UCSD-AML1 (cell line): ENCODE data around the gene ITSN1.
"Not testable (repeated sequence)": the region's sequence is repeated elsewhere in the genome, so short reads cannot be mapped to it uniquely, and the experiment has no call there.

Experiments
- DNase-seq: peaks from one replicate; lab custom pipeline; 2025; ENCODE audit not compliant: unreplicated experiment; lab: John Stamatoyannopoulos, UW

The ITSN1 gene

GRCh38 chr21:33763582-33763899 lies 121.2 kb downstream of the ITSN1 start:
- DNase-seq, result no peak

- DNase-seq, result no peak
These were observed 124.9 kb downstream of the ITSN1 start for GRCh38 chr21:33767236-33767635.

DNA sequence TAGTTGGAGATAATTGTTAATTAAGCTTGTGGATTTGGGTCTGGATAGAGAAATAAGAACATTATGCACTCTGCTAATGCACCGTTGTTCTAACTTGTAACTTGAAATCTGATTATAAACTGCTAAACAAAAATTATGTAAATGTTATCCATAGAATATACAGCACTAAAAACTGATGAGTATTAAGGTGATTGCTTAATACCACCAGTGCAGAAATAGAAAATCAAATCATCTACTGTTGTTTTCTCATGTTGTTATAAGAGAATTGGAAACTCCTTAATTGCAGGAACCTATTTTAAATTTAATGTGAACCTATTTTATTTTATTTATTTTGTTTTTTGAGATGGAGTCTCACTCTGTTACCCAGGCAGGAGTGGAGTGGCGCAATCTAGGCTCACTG lies 125.7 kb downstream of the ITSN1 start:
- no peak for DNase-seq

DNA sequence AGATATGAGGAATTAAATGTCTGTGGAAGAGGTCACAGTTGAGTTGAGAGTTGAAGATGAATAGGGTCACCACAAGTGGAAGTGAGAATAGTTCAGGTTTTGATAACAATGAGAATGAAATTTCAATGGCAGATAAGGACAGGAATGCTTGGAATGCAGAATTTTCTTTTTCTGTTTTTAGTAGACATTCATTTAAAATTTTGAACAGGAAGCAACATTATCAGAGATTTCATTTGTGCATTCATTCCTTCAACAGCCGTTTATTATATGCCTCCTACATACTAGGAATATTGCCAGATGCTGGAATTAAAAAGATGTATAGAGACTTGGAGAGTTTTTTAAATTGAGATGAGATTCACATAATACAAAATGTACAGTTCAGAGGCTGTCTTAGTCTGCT lies 126.8 kb downstream of the ITSN1 start:
- no peak for DNase-seq

- DNase-seq, result no peak
These were observed 128.2 kb downstream of the ITSN1 start for GRCh38 chr21:33770542-33770941.

GRCh38 chr21:33771976-33772375 lies 129.7 kb downstream of the ITSN1 start:
- DNase-seq, result no peak

DNA sequence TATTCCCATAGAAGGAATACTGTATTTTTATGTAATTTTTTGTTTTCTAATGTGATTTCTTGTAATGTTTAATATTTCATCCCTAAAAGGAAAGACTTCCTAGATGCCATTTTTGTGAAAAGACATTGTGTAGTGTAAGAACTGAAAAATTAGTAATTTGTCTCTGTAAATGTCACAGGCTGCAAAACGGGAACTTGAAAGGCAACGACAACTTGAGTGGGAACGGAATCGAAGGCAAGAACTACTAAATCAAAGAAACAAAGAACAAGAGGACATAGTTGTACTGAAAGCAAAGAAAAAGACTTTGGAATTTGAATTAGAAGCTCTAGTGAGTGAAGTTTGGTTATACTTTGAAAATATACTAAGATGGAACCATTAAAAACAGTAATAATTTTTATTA lies 132.2 kb downstream of the ITSN1 start:
- no peak for DNase-seq

GRCh38 chr21:33775100-33775828 lies 133.0 kb downstream of the ITSN1 start:
- no peak for DNase-seq

DNA sequence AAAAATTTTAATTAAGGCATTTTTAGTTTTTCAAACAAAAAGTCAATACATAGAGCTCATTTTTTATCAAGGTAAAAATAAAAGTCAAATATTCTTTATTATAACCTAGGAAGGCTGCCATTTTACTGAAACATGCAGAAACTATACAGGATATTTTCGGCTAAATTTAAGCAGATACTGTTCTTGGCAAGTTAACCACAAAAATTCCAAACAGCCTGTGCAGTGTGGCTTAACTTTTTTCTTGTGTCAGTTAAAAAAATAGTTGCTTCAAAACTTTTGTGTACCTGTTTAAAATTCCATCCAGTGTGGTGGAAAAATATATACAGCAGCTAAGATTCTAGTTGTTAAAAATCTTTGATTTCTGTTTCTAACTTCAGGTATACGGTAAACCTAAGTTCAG lies 138.3 kb downstream of the ITSN1 start:
- no peak for DNase-seq

DNA sequence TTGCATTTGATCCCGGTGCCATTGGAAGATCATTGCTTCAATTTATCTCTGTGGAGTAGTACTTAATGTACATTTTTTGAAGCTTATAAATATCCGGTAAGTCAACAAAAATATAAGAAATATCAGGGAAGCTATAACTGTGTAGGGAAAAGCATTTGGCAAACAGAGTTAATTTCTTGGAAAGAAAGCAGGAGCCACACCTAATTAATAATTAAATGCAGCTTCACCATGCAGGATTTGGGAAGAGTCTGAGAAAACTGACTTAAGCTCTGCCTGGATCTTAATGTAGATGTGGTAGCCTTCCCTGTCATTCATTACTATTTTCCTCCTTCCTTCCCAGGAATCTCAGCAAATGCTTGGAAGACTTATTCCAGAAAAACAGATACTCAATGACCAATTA lies 138.8 kb downstream of the ITSN1 start:
- DNase-seq, result no peak

GRCh38 chr21:33783187-33783979 lies 141.1 kb downstream of the ITSN1 start:
- DNase-seq, result no peak

- DNase-seq, result no peak
These were observed 145.1 kb downstream of the ITSN1 start for GRCh38 chr21:33787431-33787830.

DNA sequence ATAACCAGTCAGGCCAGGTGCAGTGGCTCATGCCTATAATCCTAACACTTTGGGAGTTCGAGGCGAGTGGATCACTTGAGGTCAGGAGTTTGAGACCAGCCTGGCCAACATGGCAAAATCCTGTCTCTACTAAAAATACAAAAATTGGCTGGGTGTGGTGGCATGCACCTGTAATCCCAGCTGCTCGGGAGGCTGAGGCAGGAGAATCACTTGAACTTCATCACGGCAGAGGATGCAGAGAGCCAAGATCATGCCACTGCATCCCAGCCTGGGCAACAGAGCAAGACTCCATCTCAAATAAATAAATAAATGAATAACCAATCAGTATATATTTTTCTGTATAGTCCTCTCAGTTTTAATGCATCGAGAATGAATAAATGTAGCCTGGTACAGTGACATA lies 146.1 kb downstream of the ITSN1 start:
- not testable (repeated sequence) for DNase-seq

GRCh38 chr21:33789697-33790096 lies 147.4 kb downstream of the ITSN1 start:
- no peak for DNase-seq

GRCh38 chr21:33791073-33791472 lies 148.8 kb downstream of the ITSN1 start:
- DNase-seq, result no peak

DNA sequence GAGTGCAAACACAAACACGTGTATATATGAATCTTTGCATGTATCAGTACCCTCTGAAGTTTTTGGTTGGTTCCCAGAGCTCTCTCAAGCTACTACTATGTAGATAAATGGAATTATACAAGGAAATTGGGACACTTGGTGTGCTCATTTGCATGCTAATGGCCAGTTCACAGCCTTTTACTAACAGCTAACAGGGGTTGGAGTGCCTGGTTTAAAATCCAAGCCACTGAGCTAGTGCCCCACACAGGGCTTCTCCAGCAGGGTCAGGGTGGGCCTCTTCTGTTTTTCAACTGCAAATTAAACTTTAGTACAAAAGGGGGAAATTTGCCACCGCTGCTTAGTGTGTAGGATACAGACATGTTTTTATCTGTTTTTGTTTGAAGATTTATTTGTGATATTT lies 152.3 kb downstream of the ITSN1 start:
- DNase-seq, result no peak

DNA sequence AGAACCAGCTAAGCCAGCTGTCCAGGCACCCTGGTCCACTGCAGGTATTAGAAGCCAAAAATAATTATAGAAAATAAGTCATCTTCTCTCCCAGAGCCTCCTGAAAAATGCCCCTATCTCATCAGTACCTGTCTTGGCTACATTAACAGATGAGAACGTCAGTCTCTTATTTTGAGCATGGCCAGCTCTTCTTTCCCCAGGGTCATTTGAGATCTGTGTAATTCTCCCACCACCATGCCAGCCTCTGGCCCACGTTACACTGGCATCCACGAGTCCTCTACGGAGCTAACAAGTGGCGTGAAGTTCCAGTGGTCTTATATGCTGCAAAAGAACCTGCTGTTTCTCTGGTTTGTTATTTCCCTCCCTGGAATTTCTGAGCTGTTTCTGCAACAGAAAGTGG lies 155.3 kb downstream of the ITSN1 start:
- DNase-seq, result no peak

DNA sequence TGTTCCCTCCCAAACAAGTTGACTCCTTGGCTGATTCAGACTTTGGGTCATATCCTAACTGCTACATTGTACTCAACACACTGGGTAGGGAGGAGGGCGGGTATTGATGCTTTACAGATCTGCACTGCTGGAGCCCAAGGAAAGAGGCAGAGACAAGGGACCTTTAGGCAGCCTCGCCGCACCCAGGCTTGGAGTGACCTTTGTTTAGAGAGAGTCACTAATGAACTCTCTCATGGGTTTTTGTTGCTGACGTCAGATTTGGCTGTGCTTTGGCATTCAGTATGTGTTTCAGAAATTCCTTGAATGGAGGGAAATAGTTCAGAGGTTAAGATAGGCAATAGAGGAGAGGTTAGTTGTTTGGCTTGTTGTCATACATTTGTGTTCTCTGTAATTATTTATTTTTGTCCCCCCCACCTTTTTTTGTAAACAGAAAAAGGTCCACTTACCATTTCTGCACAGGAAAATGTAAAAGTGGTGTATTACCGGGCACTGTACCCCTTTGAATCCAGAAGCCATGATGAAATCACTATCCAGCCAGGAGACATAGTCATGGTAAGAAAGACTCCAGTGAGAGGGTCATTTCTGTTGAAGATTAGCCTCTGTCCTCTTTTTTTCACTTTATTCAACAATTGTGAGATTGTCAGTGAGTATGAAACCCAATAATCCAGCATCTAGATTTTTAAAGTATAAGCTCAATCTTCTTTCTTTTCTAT lies 157.2 kb downstream of the ITSN1 start:
- DNase-seq, result no peak

DNA sequence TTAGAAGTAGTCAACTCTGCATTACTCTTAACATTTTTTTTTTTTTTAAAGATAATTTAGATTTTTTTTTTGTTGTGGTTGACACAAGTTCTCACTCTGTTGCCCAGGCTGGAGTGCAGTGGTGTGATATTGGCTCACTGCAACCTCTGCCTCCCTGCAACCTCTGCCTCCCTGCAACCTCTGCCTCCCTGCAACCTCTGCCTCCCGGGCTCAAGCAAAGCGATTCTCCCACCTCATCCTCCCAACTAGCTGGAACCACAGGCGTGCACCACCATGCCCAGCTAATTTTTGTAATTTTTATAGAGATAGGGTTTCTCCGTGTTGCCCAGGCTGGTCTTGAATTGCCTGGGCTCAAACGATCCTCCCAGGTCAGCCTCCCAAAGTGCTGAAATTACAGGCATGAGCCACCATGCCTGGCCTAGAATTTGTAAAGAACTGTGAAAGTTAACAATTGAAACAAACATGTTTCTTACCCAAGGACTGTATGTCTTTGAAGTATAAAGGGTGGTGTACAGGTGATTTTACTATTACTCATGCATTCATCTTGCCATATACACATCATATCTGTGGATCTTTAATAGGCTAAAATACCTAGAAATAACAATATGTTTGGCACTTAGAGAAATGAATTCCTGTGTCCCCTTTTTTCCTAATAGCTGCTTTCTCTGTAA lies 158.6 kb downstream of the ITSN1 start:
- no peak for DNase-seq

DNA sequence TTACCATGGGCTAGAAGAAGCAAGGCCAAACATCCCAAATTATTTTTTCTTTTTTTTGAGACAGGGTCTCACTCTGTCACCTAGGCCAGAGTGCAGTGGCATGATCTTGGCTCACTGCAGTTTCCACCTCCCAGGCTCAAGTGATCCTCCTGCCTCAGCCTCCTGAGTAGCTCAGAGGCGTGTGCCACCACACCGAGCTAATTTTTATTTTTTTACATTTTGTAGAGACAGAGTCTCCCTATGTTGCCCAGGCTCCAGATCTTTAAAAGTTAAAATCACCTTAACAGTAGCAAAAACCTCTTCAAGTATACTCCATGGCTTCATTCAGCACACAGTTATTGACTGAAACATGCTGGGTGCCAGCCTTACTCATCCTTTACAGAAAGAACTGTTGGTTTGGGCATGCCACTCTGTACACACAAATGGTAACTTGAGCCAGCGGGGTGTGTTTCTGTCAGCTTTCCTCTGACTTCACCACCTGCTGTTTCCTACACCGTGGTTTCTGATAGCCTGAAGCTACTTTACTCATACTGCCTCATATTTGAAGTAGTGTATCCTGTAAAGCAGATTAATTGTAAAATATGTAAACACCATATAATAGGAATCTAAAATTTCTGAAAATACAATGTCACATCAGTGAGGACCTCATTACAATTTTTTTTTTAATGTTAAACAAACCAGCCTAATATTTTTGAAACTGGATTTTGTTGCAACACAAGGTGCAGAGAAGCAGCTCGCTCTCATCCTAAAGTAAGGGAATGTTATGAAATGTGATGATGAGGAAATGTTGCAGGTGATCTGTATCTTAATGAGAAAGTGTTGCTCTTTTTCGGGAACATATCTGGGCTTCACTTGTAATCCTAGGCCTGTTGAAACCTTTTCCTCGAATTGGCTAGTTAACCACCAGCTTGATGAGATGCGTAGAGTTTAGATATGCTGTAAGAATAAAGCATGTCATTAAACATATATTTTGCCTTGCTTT lies 159.4 kb downstream of the ITSN1 start:
- DNase-seq, result no peak
